HL-60 (cell line): Measurements from ENCODE around the gene UTP25.
"Not testable (repeated sequence)": the region's sequence is repeated elsewhere in the genome, so short reads cannot be mapped to it uniquely, and the experiment has no call there.

Experiments used
- DNase-seq, 2 experiments: peaks; one replicate each; pipeline ENCODE4 v3.0.0-alpha.2; 2010 to 2020; ENCODE audit warnings: low read depth in 1 of 2, low spot score in 1 of 2
- H3K27ac ChIP-seq: fragments of 250-450 bp; sonication (Bioruptor Pico); replicated peaks from 2 replicates; pipeline ENCODE4 v1.5.1; 2020; ENCODE audit warnings: mild to moderate bottlenecking, moderate library complexity
- H3K27me3 ChIP-seq: fragments of 250-450 bp; sonication (Bioruptor Pico); 2 replicates; pipeline ENCODE4 v1.5.1; 2021; ENCODE audit warnings: mild to moderate bottlenecking, moderate library complexity; ENCODE audit not compliant: insufficient read depth, poor library complexity, severe bottlenecking
- H3K4me3 ChIP-seq: replicated peaks from 2 replicates; pipeline ENCODE4 v1.5.1; 2011; ENCODE audit warnings: mild to moderate bottlenecking, control low read depth, low read length; ENCODE audit not compliant: insufficient read depth
- GABPA ChIP-seq: IDR thresholded peaks from 2 replicates; pipeline ENCODE4 v1.6.1; 2012; ENCODE audit warnings: low read depth
- POLR2AphosphoS5 ChIP-seq: IDR thresholded peaks from 2 replicates; pipeline ENCODE4 v1.6.1; 2012; ENCODE audit warnings: low read depth
- SPI1 ChIP-seq: IDR thresholded peaks from 2 replicates; pipeline ENCODE4 v1.6.1; 2012; ENCODE audit warnings: low read depth, mild to moderate bottlenecking, borderline replicate concordance
- TF ChIP-seq, protein P1 (sequence below): IDR thresholded peaks from 2 replicates; pipeline ENCODE4 v1.6.1; 2012; ENCODE audit warnings: low read depth; ENCODE audit not compliant: insufficient replicate concordance
- TF ChIP-seq, protein P2 (sequence below): IDR thresholded peaks from one replicate; pipeline ENCODE4 v1.5.1; 2011; ENCODE audit warnings: low read length, control low read depth, inconsistent platforms; ENCODE audit not compliant: insufficient read depth

Gene UTP25

DNA sequence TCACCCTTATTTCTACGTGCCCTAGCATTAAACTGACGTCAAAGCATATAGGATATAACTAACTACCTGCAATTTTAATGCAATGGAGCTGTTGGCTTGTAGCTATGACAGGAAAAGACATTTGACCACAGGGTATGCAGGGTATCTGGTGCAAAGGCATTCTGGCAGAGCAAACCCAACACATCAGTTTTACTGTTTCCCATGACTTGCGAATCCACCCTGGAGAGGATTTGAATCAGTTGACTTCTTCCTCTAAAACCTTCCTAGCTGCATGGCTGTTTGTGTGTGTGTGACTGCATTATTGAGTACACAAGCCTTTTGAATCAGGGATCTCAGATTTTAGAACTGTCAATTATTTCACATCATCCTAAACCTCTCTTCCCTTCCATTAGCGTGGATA, 68.6 kb downstream of the UTP25 start:
- no peak for TF ChIP-seq SPI1
- TF ChIP-seq GABPA, result no peak
- TF ChIP-seq, protein P1, sequence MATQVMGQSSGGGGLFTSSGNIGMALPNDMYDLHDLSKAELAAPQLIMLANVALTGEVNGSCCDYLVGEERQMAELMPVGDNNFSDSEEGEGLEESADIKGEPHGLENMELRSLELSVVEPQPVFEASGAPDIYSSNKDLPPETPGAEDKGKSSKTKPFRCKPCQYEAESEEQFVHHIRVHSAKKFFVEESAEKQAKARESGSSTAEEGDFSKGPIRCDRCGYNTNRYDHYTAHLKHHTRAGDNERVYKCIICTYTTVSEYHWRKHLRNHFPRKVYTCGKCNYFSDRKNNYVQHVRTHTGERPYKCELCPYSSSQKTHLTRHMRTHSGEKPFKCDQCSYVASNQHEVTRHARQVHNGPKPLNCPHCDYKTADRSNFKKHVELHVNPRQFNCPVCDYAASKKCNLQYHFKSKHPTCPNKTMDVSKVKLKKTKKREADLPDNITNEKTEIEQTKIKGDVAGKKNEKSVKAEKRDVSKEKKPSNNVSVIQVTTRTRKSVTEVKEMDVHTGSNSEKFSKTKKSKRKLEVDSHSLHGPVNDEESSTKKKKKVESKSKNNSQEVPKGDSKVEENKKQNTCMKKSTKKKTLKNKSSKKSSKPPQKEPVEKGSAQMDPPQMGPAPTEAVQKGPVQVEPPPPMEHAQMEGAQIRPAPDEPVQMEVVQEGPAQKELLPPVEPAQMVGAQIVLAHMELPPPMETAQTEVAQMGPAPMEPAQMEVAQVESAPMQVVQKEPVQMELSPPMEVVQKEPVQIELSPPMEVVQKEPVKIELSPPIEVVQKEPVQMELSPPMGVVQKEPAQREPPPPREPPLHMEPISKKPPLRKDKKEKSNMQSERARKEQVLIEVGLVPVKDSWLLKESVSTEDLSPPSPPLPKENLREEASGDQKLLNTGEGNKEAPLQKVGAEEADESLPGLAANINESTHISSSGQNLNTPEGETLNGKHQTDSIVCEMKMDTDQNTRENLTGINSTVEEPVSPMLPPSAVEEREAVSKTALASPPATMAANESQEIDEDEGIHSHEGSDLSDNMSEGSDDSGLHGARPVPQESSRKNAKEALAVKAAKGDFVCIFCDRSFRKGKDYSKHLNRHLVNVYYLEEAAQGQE, result no peak
- TF ChIP-seq POLR2AphosphoS5, result no peak
- TF ChIP-seq, protein P2, sequence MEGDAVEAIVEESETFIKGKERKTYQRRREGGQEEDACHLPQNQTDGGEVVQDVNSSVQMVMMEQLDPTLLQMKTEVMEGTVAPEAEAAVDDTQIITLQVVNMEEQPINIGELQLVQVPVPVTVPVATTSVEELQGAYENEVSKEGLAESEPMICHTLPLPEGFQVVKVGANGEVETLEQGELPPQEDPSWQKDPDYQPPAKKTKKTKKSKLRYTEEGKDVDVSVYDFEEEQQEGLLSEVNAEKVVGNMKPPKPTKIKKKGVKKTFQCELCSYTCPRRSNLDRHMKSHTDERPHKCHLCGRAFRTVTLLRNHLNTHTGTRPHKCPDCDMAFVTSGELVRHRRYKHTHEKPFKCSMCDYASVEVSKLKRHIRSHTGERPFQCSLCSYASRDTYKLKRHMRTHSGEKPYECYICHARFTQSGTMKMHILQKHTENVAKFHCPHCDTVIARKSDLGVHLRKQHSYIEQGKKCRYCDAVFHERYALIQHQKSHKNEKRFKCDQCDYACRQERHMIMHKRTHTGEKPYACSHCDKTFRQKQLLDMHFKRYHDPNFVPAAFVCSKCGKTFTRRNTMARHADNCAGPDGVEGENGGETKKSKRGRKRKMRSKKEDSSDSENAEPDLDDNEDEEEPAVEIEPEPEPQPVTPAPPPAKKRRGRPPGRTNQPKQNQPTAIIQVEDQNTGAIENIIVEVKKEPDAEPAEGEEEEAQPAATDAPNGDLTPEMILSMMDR, result no peak
- Histone ChIP-seq H3K27ac (no peak overlapping the region), H3K4me3 (no peak overlapping the region), H3K27me3 (no peaks in the 10 kb centered on the region)
- DNase-seq, result no peak

DNA sequence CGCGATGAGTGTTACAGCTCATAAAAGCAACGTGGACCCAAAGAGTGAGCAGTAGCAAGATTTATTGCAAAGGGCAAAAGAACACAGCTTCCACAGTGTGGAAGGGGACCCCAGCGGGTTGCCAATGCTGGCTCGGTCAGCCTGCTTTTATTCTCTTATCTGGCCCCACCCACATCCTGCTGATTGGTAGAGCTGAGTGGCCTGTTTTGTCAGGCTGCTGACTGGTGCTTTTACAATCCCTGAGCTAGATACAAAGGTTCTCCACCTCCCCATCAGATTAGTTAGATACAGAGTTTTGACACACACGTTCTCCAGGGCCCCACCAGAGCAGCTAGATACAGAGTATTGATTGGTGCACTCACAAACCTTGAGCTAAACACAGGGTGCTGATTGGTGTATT, 70.5 kb downstream of the UTP25 start:
- not testable (repeated sequence) for H3K4me3 ChIP-seq, H3K27me3 ChIP-seq, DNase-seq, H3K27ac ChIP-seq

DNA sequence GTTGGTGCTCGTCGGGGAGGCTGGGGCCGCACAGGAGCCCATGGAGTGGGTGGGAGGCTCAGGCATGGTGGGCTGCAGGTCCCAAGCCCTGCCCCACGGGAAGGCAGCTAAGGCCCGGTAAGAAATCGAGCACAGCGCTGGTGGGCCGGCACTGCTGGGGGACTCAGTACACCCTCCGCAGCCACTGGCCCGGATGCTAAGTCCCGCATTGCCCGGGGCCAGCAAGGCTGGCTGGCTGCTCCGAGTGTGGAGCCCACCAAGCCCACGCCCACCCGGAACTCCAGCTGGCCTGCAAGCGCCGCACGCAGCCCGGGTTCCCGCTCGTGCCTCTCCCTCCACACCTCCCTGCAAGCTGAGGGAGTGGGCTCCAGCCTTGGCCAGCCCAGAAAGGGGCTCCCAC, 71.1 kb downstream of the UTP25 start:
- DNase-seq, H3K4me3 ChIP-seq, H3K27me3 ChIP-seq, H3K27ac ChIP-seq: not testable (repeated sequence)

DNA sequence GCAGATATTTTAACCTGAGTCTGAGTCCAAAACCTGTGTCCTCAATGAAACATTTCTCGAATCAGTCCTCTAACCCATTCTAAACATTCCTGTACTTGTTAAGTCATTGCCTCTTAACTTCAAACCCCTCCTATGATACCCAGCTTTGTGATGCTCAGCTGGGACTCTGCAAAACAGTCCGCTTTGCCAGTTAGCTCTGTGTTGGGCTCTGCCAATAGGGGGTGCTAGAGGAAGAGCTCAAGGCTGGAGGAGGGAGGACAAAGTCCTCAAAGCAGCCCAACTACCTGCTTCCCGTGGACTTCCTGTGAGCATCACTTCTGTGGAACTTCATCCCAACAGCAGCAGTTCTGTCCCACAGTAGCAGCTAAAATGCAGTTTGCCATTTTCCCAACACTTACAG, 72.2 kb downstream of the UTP25 start:
- Histone ChIP-seq H3K4me3 (no peak overlapping the region), H3K27ac (no peak overlapping the region), H3K27me3 (no peaks in the 10 kb centered on the region)
- DNase-seq, result peak in 1 of 2 experiments; percentile 14
- TF ChIP-seq SPI1, result no peak
- TF ChIP-seq, protein P2, result peak; percentile 53

DNA sequence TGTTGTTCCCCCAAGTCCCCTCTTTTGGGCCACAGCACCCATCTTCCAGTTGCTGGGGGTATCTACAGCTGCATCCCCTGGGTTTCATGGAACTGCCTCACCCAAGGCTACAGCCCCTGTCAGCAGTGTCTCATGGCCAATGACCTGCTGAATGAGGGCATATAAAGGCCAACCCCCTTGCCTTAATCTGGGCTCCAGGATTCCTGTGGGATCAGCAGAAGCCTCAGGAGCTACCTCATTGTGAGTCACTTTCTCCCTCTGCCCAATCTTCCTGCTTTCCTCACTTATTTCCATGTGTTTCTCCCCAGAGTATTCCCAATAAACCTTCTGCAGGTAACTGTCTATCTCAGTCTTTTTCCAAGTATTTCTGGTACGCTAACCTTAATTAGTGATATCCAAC, 73.0 kb downstream of the UTP25 start:
- H3K27me3 ChIP-seq, result no peaks in the 10 kb centered on the region
- TF ChIP-seq POLR2AphosphoS5, result no peak
- TF ChIP-seq, protein P2, result no peak
- TF ChIP-seq, protein P1, result no peak
- no peak for TF ChIP-seq SPI1
- TF ChIP-seq GABPA, result no peak
- no peak for DNase-seq
- H3K27ac ChIP-seq, result no peak overlapping the region
- H3K4me3 ChIP-seq, result no peak overlapping the region
